MCF 10A (cell line): ENCODE results near the gene HHLA2. TPM values are rescaled to one million over a fixed set of nuclear protein-coding genes. Genes with fewer than 3 reads are reported as not detected.

Source experiments
- BruUV-seq: library from RNA; stranded (reverse); fragments of 400-500 nt; replicated peaks from 2 replicates; lab custom pipeline; 2021; lab: Mats Ljungman, UMichigan
- CTCF ChIA-PET: fragments of 300-600 bp; sonication (Branson Sonifier 250); formaldehyde crosslinking; extraction: SDS; loops from one replicate; lab custom pipeline; 2021; ENCODE audit warnings: antibody characterized with exemption, inconsistent platforms; lab: Yijun Ruan, JAX
- POLR2A ChIA-PET: fragments of 300-600, 350-650 bp; sonication (Branson Sonifier 250); formaldehyde crosslinking; extraction: SDS; loops from one replicate; lab custom pipeline; 2020; ENCODE audit warnings: antibody characterized with exemption, inconsistent platforms; lab: Yijun Ruan, JAX
- DNase-seq: peaks from one replicate; pipeline ENCODE4 v3.0.0-alpha.2; 2018; ENCODE audit not compliant: unreplicated experiment
- H3K27ac Mint-ChIP-seq: one replicate; pipeline ENCODE4 v1.8.0; 2022; ENCODE audit warnings: mild to moderate bottlenecking, low read depth, mixed read lengths; ENCODE audit not compliant: unreplicated experiment
- H3K27me3 Mint-ChIP-seq: one replicate; pipeline ENCODE4 v1.8.0; 2022; ENCODE audit warnings: mixed read lengths; ENCODE audit not compliant: insufficient read depth, unreplicated experiment
- H3K36me3 Mint-ChIP-seq: one replicate; pipeline ENCODE4 v1.8.0; 2022; ENCODE audit warnings: mild to moderate bottlenecking, moderate library complexity, mixed read lengths; ENCODE audit not compliant: insufficient read depth, unreplicated experiment
- H3K4me1 Mint-ChIP-seq: one replicate; pipeline ENCODE4 v1.8.0; 2022; ENCODE audit warnings: mixed read lengths; ENCODE audit not compliant: insufficient read depth, unreplicated experiment
- H3K4me3 Mint-ChIP-seq: one replicate; pipeline ENCODE4 v1.8.0; 2022; ENCODE audit warnings: mild to moderate bottlenecking, moderate library complexity, mixed read lengths; ENCODE audit not compliant: unreplicated experiment
- H3K9me3 Mint-ChIP-seq: one replicate; pipeline ENCODE4 v1.8.0; 2022; ENCODE audit warnings: mixed read lengths; ENCODE audit not compliant: unreplicated experiment
- intact Hi-C: fragments of 100-400 bp; cut with micrococcal nuclease; formaldehyde crosslinking; loops from 2 replicates; pipeline ENCODE4 v1.14.1; 2022
- total RNA-seq: library from RNA; stranded (reverse); gene quantifications from 2 replicates; pipeline ENCODE4 v1.2.3, GENCODE V29; 2022
- TF ChIP-seq, protein P1 (sequence below): fragments of 200-600 bp; IDR thresholded peaks from one replicate; pipeline ENCODE4 v1.8.0; 2022; ENCODE audit warnings: antibody characterized with exemption, mild to moderate bottlenecking; ENCODE audit not compliant: unreplicated experiment

HHLA2 gene
- total RNA-seq, 1 experiment from 2014 or later: not detected

DNA sequence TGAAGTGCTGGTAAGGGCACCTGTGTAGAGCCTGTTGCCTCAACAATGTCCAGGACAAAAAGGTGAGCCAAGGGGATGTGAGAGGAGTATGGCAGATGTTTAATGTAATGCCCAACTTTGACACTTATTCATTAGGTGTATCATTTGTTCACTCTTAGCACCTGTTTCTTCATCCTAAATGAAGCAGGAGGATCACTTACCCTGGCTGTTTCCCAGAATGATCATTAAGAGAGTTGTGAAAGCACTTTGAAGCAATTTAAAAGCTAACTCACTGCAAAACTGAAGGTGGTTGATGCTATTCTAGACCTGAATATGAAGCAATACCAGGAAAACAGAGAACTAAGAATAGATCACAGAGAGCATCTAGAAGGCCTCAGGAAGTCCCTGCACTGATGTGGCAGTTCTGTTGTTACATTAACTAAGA lies 3.4 kb upstream of the HHLA2 start:
- DNase-seq: no peak
- BruUV-seq: no TSS peak
- intact Hi-C loops: no loop called here
- no peaks in the 10 kb centered on the region for H3K27me3 Mint-ChIP-seq
- ChIA-PET CTCF (interaction anchor here (0.6 to 0.7 kb wide), 3 partner anchors 40 to 352 kb away, joined by 3 to 4 read pairs (median 3); no protein-coding TSS in a partner anchor), POLR2A (interaction anchor here (1.0 kb wide), 1 partner anchor 23 kb away, joined by 3 read pairs; no protein-coding TSS in a partner anchor)
- TF ChIP-seq, protein P1, sequence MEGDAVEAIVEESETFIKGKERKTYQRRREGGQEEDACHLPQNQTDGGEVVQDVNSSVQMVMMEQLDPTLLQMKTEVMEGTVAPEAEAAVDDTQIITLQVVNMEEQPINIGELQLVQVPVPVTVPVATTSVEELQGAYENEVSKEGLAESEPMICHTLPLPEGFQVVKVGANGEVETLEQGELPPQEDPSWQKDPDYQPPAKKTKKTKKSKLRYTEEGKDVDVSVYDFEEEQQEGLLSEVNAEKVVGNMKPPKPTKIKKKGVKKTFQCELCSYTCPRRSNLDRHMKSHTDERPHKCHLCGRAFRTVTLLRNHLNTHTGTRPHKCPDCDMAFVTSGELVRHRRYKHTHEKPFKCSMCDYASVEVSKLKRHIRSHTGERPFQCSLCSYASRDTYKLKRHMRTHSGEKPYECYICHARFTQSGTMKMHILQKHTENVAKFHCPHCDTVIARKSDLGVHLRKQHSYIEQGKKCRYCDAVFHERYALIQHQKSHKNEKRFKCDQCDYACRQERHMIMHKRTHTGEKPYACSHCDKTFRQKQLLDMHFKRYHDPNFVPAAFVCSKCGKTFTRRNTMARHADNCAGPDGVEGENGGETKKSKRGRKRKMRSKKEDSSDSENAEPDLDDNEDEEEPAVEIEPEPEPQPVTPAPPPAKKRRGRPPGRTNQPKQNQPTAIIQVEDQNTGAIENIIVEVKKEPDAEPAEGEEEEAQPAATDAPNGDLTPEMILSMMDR: no peak
- no peaks in the 10 kb centered on the region for H3K4me1 Mint-ChIP-seq
- no peak overlapping the region for H3K27ac Mint-ChIP-seq
- H3K9me3 Mint-ChIP-seq: peaks cover 13% of the 10 kb centered on the region
- no peaks in the 10 kb centered on the region for H3K36me3 Mint-ChIP-seq
- H3K4me3 Mint-ChIP-seq: no peak overlapping the region

DNA sequence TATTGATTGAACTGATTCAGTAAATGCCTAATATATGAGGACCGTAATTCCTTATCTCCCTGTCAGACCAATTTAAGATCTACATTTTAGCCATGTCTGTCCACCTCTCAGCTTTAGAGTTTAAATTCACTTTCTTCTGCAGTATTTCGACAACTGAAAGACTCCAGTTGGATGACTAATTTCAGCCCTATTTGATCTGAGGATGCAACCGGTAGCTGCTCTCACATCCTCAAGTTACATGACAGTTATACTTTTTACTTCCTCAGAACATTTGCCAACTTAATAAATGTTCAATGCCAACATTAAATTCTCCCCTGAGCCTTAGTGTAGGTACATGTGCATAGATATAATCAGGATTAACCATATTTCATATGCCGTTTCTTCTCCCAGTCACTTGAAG lies 2.5 kb upstream of the HHLA2 start:
- CTCF ChIA-PET: interaction anchor here (0.6 to 1.0 kb wide), 4 partner anchors 23 to 353 kb away, joined by 3 read pairs; no protein-coding TSS in a partner anchor
- intact Hi-C loops: no loop called here
- H3K9me3 Mint-ChIP-seq: peaks cover 13% of the 10 kb centered on the region
- TF ChIP-seq, protein P1: no peak
- H3K4me3 Mint-ChIP-seq: no peak overlapping the region
- no peaks in the 10 kb centered on the region for H3K27me3 Mint-ChIP-seq
- H3K4me1 Mint-ChIP-seq: no peaks in the 10 kb centered on the region
- POLR2A ChIA-PET: interaction anchor here (1.0 kb wide), 1 partner anchor 22 kb away, joined by 3 read pairs; no protein-coding TSS in a partner anchor
- H3K27ac Mint-ChIP-seq: no peak overlapping the region
- no TSS peak for BruUV-seq
- no peaks in the 10 kb centered on the region for H3K36me3 Mint-ChIP-seq
- DNase-seq: no peak

DNA sequence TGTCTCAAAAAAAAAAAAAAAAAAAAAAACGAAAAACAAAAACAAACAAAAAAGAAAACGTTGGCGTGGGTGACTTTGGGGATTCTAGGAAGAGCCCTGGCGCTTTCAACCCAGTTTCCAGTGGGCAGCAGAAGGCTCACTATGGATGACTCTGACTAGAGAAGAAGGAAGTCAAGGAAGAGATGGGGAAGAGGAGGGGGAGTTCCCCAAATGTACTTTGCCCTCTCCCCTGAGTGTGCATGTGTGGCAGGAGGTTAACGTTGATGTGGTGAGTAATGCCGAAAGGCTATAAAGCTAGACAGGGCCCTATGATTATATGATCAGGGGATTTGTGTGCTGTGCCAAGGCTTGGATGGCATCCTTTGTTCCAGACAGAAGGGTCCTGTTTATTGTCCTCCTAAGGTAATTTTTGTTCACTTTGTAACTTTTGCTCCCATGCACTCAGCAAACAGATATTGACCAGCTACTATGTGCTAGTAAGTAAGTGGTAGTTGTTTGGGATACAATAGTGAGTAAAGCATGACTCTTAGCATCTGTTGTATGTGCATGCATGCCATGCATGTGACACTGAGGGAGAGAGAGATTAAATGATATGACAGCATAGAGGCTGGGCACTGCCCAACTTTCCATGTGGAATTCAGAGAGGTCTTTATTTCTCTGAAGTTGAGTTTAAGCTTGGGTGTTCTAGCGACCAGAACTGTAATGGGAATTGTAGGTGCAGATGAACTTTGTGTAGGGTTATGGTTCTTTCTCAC lies 750 bp upstream of the HHLA2 start:
- no peak for DNase-seq
- ChIA-PET POLR2A (no interaction called here), CTCF (no interaction called here)
- TF ChIP-seq, protein P1: no peak
- no TSS peak for BruUV-seq
- intact Hi-C loops: no loop called here
- Mint-ChIP-seq H3K4me1 (no peaks in the 10 kb centered on the region), H3K27me3 (no peaks in the 10 kb centered on the region), H3K36me3 (no peaks in the 10 kb centered on the region), H3K9me3 (peaks cover 10% of the 10 kb centered on the region), H3K27ac (no peak overlapping the region), H3K4me3 (no peak overlapping the region)

DNA sequence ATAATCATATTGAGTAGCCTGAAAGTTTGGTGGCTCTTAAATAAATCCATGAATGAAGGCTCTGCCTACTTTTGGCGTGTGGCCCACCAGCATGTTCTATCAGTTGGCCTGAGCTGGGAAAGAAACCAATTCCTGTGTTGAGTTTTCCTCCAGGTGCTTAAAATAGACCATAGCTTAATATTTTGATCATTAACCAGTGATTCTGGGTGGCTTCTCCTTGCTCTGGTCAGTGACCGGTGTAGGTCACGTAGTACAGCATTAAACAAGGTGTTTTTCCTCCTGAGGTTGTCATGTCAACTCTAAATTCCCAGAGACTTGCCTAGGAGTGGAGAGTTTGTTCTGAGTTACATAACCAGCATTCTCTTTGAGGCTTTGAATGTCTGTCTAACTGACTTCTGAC lies 1.3 kb downstream of the HHLA2 start:
- Mint-ChIP-seq H3K36me3 (no peaks in the 10 kb centered on the region), H3K27me3 (no peaks in the 10 kb centered on the region), H3K9me3 (no peaks in the 10 kb centered on the region), H3K4me3 (no peak overlapping the region), H3K4me1 (no peaks in the 10 kb centered on the region), H3K27ac (no peak overlapping the region)
- intact Hi-C loops: no loop called here
- ChIA-PET POLR2A (interaction anchor here (0.5 kb wide), 1 partner anchor 55 kb away, joined by 3 read pairs; no protein-coding TSS in a partner anchor), CTCF (interaction anchor here (0.7 kb wide), 1 partner anchor 28 kb away, joined by 3 read pairs; no protein-coding TSS in a partner anchor)
- no peak for DNase-seq
- BruUV-seq: no TSS peak
- TF ChIP-seq, protein P1: no peak
